DMS79 (cell line): Measurements from ENCODE around the gene GPR15.
"Not testable (repeated sequence)": the region's sequence is repeated elsewhere in the genome, so short reads cannot be mapped to it uniquely, and the experiment has no call there.

Experiments used
- DNase-seq: peaks from one replicate; lab custom pipeline; 2025; lab: John Stamatoyannopoulos, UW

The GPR15 gene

GRCh38 chr3:98558100-98558827 is 26.5 kb downstream of the GPR15 start:
- DNase-seq, result no peak

- not testable (repeated sequence) for DNase-seq
These were observed 28.0 kb downstream of the GPR15 start for GRCh38 chr3:98559769-98560168.

- no peak for DNase-seq
These were observed 29.1 kb downstream of the GPR15 start for GRCh38 chr3:98560911-98561310.

GRCh38 chr3:98561727-98562521 is 30.1 kb downstream of the GPR15 start:
- no peak for DNase-seq

GRCh38 chr3:98563661-98564281 is 32.0 kb downstream of the GPR15 start:
- no peak for DNase-seq

GRCh38 chr3:98564282-98565005 is 32.7 kb downstream of the GPR15 start:
- DNase-seq, result no peak

- DNase-seq, result no peak
These were observed 33.5 kb downstream of the GPR15 start for GRCh38 chr3:98565237-98565643.

GRCh38 chr3:98565843-98566242 is 34.1 kb downstream of the GPR15 start:
- no peak for DNase-seq

- DNase-seq, result no peak
These were observed 36.0 kb downstream of the GPR15 start for GRCh38 chr3:98567666-98568270.

- no peak for DNase-seq
These were observed 36.6 kb downstream of the GPR15 start for GRCh38 chr3:98568402-98568801.

- DNase-seq, result no peak
These were observed 41.5 kb downstream of the GPR15 start for GRCh38 chr3:98573181-98573728.

- DNase-seq, result no peak
These were observed 42.4 kb downstream of the GPR15 start for GRCh38 chr3:98574132-98574531.

- DNase-seq, result no peak
These were observed 45.6 kb downstream of the GPR15 start for GRCh38 chr3:98577178-98577895.

- DNase-seq, result no peak
These were observed 48.9 kb downstream of the GPR15 start for GRCh38 chr3:98580401-98581386.

GRCh38 chr3:98581474-98581873 is 49.7 kb downstream of the GPR15 start:
- no peak for DNase-seq

- no peak for DNase-seq
These were observed 50.3 kb downstream of the GPR15 start for GRCh38 chr3:98582042-98582441.

GRCh38 chr3:98583766-98584165 is 52.0 kb downstream of the GPR15 start:
- DNase-seq, result no peak
